ENCODE measurements around the gene HOXA4. TPM values are rescaled to one million over a fixed set of nuclear protein-coding genes. Genes with fewer than 3 reads are reported as not detected.

The HOXA4 gene
- total RNA-seq, 1 experiment from 2014 or later: not detected

DNA sequence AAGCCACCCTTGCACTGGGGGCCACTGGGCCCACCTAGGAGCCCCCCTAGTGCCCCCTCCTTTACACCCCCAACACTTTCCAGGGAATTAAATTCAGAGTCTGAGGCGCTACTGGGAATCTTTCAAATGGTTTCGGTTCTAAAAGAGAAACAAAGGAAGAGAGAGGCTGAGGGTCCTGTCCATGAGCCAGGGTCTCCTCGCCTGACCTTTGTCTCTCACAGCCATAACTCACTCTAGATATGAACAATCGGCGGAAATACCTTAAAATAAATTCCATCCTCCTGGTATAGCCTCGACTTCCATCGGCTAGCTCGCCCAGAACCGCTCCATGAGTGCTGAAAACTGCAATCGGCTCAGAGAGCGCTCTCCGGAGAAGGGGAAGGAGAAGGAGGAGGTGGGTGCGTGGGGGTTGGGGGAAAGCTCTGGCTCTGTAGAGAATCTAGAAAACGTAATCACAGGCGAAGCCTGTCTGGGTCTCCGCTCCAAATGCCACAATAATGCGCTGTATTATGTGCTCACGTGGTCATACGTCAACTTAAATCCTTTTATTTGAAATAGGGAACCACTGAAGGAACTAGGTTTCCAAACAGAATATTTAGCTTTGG lies 12.6 kb downstream of the HOXA4 start:
- TF ChIP-seq, protein P1, sequence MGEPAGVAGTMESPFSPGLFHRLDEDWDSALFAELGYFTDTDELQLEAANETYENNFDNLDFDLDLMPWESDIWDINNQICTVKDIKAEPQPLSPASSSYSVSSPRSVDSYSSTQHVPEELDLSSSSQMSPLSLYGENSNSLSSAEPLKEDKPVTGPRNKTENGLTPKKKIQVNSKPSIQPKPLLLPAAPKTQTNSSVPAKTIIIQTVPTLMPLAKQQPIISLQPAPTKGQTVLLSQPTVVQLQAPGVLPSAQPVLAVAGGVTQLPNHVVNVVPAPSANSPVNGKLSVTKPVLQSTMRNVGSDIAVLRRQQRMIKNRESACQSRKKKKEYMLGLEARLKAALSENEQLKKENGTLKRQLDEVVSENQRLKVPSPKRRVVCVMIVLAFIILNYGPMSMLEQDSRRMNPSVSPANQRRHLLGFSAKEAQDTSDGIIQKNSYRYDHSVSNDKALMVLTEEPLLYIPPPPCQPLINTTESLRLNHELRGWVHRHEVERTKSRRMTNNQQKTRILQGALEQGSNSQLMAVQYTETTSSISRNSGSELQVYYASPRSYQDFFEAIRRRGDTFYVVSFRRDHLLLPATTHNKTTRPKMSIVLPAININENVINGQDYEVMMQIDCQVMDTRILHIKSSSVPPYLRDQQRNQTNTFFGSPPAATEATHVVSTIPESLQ (CRISPR knock-in tag; IDR thresholded peaks at IDR 0.05): no peak
- TF ChIP-seq NR1H2 (CRISPR knock-in tag; IDR thresholded peaks at IDR 0.05) (no peak), RORB (CRISPR knock-in tag; IDR thresholded peaks at IDR 0.05) (no peak)
- TF ChIP-seq, protein P2, sequence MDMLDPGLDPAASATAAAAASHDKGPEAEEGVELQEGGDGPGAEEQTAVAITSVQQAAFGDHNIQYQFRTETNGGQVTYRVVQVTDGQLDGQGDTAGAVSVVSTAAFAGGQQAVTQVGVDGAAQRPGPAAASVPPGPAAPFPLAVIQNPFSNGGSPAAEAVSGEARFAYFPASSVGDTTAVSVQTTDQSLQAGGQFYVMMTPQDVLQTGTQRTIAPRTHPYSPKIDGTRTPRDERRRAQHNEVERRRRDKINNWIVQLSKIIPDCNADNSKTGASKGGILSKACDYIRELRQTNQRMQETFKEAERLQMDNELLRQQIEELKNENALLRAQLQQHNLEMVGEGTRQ (CRISPR knock-in tag; IDR thresholded peaks at IDR 0.05): no peak
- TF ChIP-seq, protein P3, sequence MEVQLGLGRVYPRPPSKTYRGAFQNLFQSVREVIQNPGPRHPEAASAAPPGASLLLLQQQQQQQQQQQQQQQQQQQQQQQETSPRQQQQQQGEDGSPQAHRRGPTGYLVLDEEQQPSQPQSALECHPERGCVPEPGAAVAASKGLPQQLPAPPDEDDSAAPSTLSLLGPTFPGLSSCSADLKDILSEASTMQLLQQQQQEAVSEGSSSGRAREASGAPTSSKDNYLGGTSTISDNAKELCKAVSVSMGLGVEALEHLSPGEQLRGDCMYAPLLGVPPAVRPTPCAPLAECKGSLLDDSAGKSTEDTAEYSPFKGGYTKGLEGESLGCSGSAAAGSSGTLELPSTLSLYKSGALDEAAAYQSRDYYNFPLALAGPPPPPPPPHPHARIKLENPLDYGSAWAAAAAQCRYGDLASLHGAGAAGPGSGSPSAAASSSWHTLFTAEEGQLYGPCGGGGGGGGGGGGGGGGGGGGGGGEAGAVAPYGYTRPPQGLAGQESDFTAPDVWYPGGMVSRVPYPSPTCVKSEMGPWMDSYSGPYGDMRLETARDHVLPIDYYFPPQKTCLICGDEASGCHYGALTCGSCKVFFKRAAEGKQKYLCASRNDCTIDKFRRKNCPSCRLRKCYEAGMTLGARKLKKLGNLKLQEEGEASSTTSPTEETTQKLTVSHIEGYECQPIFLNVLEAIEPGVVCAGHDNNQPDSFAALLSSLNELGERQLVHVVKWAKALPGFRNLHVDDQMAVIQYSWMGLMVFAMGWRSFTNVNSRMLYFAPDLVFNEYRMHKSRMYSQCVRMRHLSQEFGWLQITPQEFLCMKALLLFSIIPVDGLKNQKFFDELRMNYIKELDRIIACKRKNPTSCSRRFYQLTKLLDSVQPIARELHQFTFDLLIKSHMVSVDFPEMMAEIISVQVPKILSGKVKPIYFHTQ (CRISPR knock-in tag; IDR thresholded peaks at IDR 0.05): no peak
- H3K4me1 Mint-ChIP-seq: peaks cover 15% of the 10 kb centered on the region
- POLR2A ChIA-PET: no interaction called here
- DNase-seq (ENCODE audit: low spot score): no peak
- CTCF ChIA-PET: interaction anchor here (1.2 to 3.9 kb wide), 2 partner anchors 43 to 62 kb away, joined by 3 to 12 read pairs; no protein-coding TSS in a partner anchor
- H3K27ac Mint-ChIP-seq: no peak overlapping the region
- peaks cover 95% of the 10 kb centered on the region for H3K27me3 Mint-ChIP-seq (ENCODE audit: low read depth)
- no peaks in the 10 kb centered on the region for H3K36me3 Mint-ChIP-seq
- ATAC-seq: no peak
- H3K9me3 Mint-ChIP-seq: no peaks in the 10 kb centered on the region
- H3K4me3 Mint-ChIP-seq: no peak overlapping the region

DNA sequence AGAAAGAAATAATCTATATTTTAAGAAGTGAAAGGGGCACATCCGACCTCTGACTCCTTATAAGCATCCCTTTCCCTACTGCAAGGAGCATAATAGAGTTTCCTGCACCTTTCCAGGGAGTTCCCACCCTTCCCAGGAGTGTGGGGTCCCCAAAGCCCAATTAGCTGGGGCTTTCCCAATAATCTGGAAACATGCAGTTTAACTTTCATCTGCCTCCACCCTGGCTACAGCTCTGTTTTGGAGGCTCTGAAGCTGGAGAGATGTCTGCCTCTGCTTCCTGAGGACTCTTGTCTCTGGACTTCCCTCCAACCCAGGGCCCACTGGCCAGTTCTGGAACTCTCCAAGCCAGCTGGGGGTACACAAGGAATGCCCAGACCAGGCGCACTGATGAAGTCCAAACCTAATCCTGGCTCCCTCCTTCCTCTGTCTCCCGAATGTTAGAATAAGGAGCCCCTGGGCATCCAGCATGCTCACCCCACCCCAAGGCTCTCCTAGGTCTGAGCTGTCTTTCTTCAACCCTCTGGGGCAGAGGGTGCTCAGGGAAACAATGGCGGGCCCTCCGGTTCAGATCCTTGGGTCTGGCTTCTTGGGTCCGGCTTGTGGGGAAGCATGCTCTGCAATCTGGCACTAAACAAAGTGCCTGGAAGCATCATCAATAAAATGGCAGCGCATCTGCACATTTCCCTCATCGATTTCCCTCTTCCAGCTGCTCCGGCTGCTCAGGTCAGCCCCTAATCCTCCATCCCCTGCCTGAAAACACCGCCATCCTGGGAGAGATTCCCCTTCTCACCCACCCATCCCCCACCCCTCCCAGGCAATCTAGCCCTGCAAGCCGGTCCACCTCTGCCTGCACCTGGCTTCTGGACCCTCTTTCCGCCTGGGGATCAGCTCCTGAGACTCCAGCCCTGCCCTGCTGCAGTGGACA lies 13.3 kb downstream of the HOXA4 start:
- no peak for ATAC-seq
- ChIA-PET POLR2A (interaction anchor here (0.7 kb wide), 1 partner anchor 8 kb away, joined by 3 read pairs; no protein-coding TSS in a partner anchor), CTCF (interaction anchor here (0.8 to 3.9 kb wide), 3 partner anchors 27 to 63 kb away, joined by 3 to 12 read pairs (median 3); no protein-coding TSS in a partner anchor)
- peaks cover 95% of the 10 kb centered on the region for H3K27me3 Mint-ChIP-seq (ENCODE audit: low read depth)
- no peaks in the 10 kb centered on the region for H3K36me3 Mint-ChIP-seq
- TF ChIP-seq CREM (CRISPR knock-in tag; IDR thresholded peaks at IDR 0.05) (no peak), NFATC4 (CRISPR knock-in tag; IDR thresholded peaks at IDR 0.05) (no peak), ZBTB21 (CRISPR knock-in tag; IDR thresholded peaks at IDR 0.05; ENCODE audit: borderline replicate concordance) (no peak)
- H3K9me3 Mint-ChIP-seq: no peaks in the 10 kb centered on the region
- H3K27ac Mint-ChIP-seq: no peak overlapping the region
- no peak overlapping the region for H3K4me3 Mint-ChIP-seq
- H3K4me1 Mint-ChIP-seq: peaks cover 14% of the 10 kb centered on the region
- no peak for DNase-seq (ENCODE audit: low spot score)

GRCh38 chr7:27116031-27116961 lies 14.3 kb downstream of the HOXA4 start:
- peaks cover 13% of the 10 kb centered on the region for H3K4me1 Mint-ChIP-seq
- no peaks in the 10 kb centered on the region for H3K9me3 Mint-ChIP-seq
- no peak overlapping the region for H3K27ac Mint-ChIP-seq
- ATAC-seq (no peak), DNase-seq (ENCODE audit: low spot score) (no peak)
- no peaks in the 10 kb centered on the region for H3K36me3 Mint-ChIP-seq
- TF ChIP-seq NR1H2 (CRISPR knock-in tag; IDR thresholded peaks at IDR 0.05): no peak
- no peak for TF ChIP-seq ZNF423 (CRISPR knock-in tag; IDR thresholded peaks at IDR 0.05)
- TF ChIP-seq CBFB (CRISPR knock-in tag; IDR thresholded peaks at IDR 0.05; ENCODE audit: low read depth): no peak
- no peak for TF ChIP-seq KAT7 (CRISPR knock-in tag; IDR thresholded peaks at IDR 0.05; ENCODE audit: borderline replicate concordance)
- TF ChIP-seq SMAD4 (CRISPR knock-in tag; IDR thresholded peaks at IDR 0.05): no peak
- ChIA-PET CTCF (interaction anchor here (0.8 to 3.9 kb wide), 5 partner anchors 27 to 63 kb away, joined by 3 to 12 read pairs (median 4); partner anchors contain the start of gene HOXA5), POLR2A (interaction anchor here (1.1 kb wide), 1 partner anchor 16 kb away, joined by 4 read pairs; no protein-coding TSS in a partner anchor)
- H3K27me3 Mint-ChIP-seq (ENCODE audit: low read depth): peaks cover 95% of the 10 kb centered on the region
- H3K4me3 Mint-ChIP-seq: no peak overlapping the region

Data from WTC11 (cell line).